HepG2 (cell line): ENCODE data around the gene MYO7B. TPM values are rescaled to one million over a fixed set of nuclear protein-coding genes. Genes with fewer than 3 reads are reported as not detected.

ENCODE experiments used
- CCDC6 ChIP-seq: sonication (generic); formaldehyde crosslinking; IDR thresholded peaks from 2 replicates; pipeline ENCODE4 v1.8.1; 2022; ENCODE audit warnings: mild to moderate bottlenecking, missing genetic modification reagents, moderate library complexity
- FOXK2 ChIP-seq: fragments of 450-650 bp; IDR thresholded peaks from 2 replicates; pipeline ENCODE4 v1.6.1; 2016
- GABPB1 ChIP-seq: IDR thresholded peaks from 2 replicates; pipeline ENCODE4 v1.6.1; 2016; ENCODE audit warnings: mild to moderate bottlenecking, missing genetic modification reagents, moderate library complexity, missing compliant biosample characterization
- MTF2 ChIP-seq: sonication (generic); formaldehyde crosslinking; IDR thresholded peaks from 2 replicates; pipeline ENCODE4 v1.5.0; 2020; ENCODE audit warnings: missing genetic modification reagents, borderline replicate concordance
- POLR2G ChIP-seq: fragments of 200-400 bp; formaldehyde crosslinking; IDR thresholded peaks from 2 replicates; pipeline ENCODE4 v1.6.1; 2018; ENCODE audit warnings: mild to moderate bottlenecking, low read depth, low read length, moderate library complexity
- SETDB1 ChIP-seq: sonication (generic); formaldehyde crosslinking; IDR thresholded peaks from 2 replicates; pipeline ENCODE4 v1.5.1; 2020; ENCODE audit warnings: missing genetic modification reagents, mild to moderate bottlenecking, borderline replicate concordance
- SOX6 ChIP-seq, 2 experiments: fragments of 450-650 bp in 1 of 2; sonication (generic) in 1 of 2; formaldehyde crosslinking in 1 of 2; IDR thresholded peaks; 2 replicates each; pipeline versions ENCODE4 v1.4.0 to v1.6.1; 2017 to 2020; ENCODE audit warnings: antibody characterized with exemption in 1 of 2, mild to moderate bottlenecking in 1 of 2, missing genetic modification reagents in 1 of 2
- SRF ChIP-seq: IDR thresholded peaks from 2 replicates; pipeline ENCODE4 v1.6.1; 2011; ENCODE audit warnings: mild to moderate bottlenecking, low read depth, low read length, moderate library complexity
- YEATS4 ChIP-seq: sonication (generic); formaldehyde crosslinking; IDR thresholded peaks from 2 replicates; pipeline ENCODE4 v1.4.0; 2020; ENCODE audit warnings: missing genetic modification reagents, borderline replicate concordance
- ZNF331 ChIP-seq: sonication (generic); formaldehyde crosslinking; IDR thresholded peaks from 2 replicates; pipeline ENCODE4 v1.4.0; 2020; ENCODE audit warnings: missing genetic modification reagents
- ZNF343 ChIP-seq: sonication (generic); formaldehyde crosslinking; IDR thresholded peaks from 2 replicates; pipeline ENCODE4 v1.4.0; 2020; ENCODE audit warnings: mild to moderate bottlenecking, missing genetic modification reagents
- ZNF543 ChIP-seq: sonication (generic); formaldehyde crosslinking; IDR thresholded peaks from 2 replicates; pipeline ENCODE4 v1.4.0; 2020; ENCODE audit warnings: mild to moderate bottlenecking, missing genetic modification reagents
- ZNF614 ChIP-seq: IDR thresholded peaks from 2 replicates; pipeline ENCODE4 v1.6.1; 2018; ENCODE audit warnings: missing biosample characterization, missing genetic modification reagents, inconsistent platforms, borderline replicate concordance
- polyA plus RNA-seq, 8 experiments: library from polyadenylated mRNA; depleted of rRNA in 3 of 8; stranded (reverse) in 7 of 8; unstranded in 1 of 8; fragments of >200 nt; fragmentation: Illumina TruSeq in 4 of 8; extraction: Trizol in 4 of 8; gene quantifications; 2 replicates each; pipeline versions ENCODE4 v1.2.1 to v1.2.3, GENCODE V29; 2011 to 2016; ENCODE audit warnings: low read depth in 4 of 8, missing spikeins in 1 of 8, mixed read lengths in 1 of 8; ENCODE audit not compliant: insufficient read depth in 1 of 8
- total RNA-seq, 5 experiments: library from RNA; depleted of rRNA; stranded (reverse); fragments of >200 nt; fragmentation: Illumina TruSeq; extraction: Trizol; gene quantifications; 2 replicates each; pipeline ENCODE4 v1.2.3, GENCODE V29; 2016; ENCODE audit warnings: low read depth in 1 of 5
- TF ChIP-seq, protein P1 (sequence below), 2 experiments: fragments of 450-650 bp in 1 of 2; sonication (generic) in 1 of 2; formaldehyde crosslinking in 1 of 2; IDR thresholded peaks; 2 replicates each; pipeline versions ENCODE4 v1.6.1 to v1.8.0; 2016 to 2022; ENCODE audit warnings: antibody characterized with exemption in 1 of 2, mild to moderate bottlenecking in 1 of 2, missing genetic modification reagents in 1 of 2
- TF ChIP-seq, protein P2 (sequence below): sonication (generic); formaldehyde crosslinking; IDR thresholded peaks from 2 replicates; pipeline ENCODE4 v1.4.0; 2020; ENCODE audit warnings: missing genetic modification reagents
- TF ChIP-seq, protein P3 (sequence below): IDR thresholded peaks from 2 replicates; pipeline ENCODE4 v1.4.0; 2020; ENCODE audit warnings: mild to moderate bottlenecking, missing genetic modification reagents

MYO7B gene
- total and polyA plus RNA-seq, 2 of the 13 experiments (the other 11 are each of a cell fraction or from before 2014, with no cell fraction given) = not detected

DNA sequence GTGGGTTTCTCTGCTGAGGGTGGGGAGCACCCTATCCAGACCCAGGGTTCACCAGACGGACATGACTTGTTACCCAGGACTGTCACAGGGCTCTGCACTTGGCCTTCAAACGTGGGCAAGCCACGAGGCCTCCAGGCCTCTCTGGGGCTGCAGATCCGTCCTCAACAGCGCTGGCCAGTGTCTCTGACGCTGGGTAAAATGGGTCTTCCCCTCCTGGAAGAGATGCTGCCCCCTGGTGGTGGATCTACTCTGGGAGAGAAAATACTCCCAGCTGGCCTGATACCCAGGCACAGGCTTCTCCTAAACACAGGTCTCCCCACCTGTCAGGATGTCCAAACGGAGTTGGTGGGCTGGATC lies 114.2 kb downstream of the MYO7B start (continued):
- TF ChIP-seq, protein P1, sequence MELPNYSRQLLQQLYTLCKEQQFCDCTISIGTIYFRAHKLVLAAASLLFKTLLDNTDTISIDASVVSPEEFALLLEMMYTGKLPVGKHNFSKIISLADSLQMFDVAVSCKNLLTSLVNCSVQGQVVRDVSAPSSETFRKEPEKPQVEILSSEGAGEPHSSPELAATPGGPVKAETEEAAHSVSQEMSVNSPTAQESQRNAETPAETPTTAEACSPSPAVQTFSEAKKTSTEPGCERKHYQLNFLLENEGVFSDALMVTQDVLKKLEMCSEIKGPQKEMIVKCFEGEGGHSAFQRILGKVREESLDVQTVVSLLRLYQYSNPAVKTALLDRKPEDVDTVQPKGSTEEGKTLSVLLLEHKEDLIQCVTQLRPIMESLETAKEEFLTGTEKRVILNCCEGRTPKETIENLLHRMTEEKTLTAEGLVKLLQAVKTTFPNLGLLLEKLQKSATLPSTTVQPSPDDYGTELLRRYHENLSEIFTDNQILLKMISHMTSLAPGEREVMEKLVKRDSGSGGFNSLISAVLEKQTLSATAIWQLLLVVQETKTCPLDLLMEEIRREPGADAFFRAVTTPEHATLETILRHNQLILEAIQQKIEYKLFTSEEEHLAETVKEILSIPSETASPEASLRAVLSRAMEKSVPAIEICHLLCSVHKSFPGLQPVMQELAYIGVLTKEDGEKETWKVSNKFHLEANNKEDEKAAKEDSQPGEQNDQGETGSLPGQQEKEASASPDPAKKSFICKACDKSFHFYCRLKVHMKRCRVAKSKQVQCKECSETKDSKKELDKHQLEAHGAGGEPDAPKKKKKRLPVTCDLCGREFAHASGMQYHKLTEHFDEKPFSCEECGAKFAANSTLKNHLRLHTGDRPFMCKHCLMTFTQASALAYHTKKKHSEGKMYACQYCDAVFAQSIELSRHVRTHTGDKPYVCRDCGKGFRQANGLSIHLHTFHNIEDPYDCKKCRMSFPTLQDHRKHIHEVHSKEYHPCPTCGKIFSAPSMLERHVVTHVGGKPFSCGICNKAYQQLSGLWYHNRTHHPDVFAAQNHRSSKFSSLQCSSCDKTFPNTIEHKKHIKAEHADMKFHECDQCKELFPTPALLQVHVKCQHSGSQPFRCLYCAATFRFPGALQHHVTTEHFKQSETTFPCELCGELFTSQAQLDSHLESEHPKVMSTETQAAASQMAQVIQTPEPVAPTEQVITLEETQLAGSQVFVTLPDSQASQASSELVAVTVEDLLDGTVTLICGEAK (IDR thresholded peaks at IDR 0.05) = no peak
- TF ChIP-seq, protein P1 (CRISPR knock-in tag; IDR thresholded peaks at IDR 0.05) = no peak
- TF ChIP-seq SOX6 (IDR thresholded peaks at IDR 0.05) (no peak), SOX6 (CRISPR knock-in tag; IDR thresholded peaks at IDR 0.05) (0 out of 2 replicates have a peak, but pooled peaks have one; percentile 8), FOXK2 (no peak), ZNF614 (0 out of 2 replicates have a peak, but pooled peaks have one; percentile 25), SETDB1 (0 out of 2 replicates have a peak, but pooled peaks have one; percentile 38), ZNF331 (CRISPR knock-in tag) (peak; percentile 65), SRF (no peak), POLR2G (no peak), ZNF343 (CRISPR knock-in tag) (0 out of 2 replicates have a peak, but pooled peaks have one; percentile 68), CCDC6 (peak; percentile 43; the same call in 1 of the 2 replicates), GABPB1 (CRISPR knock-in tag) (peak; percentile 38), ZNF543 (0 out of 2 replicates have a peak, but pooled peaks have one; percentile 72), YEATS4 (CRISPR knock-in tag) (no peak), MTF2 (CRISPR knock-in tag) (peak; percentile 14; the same call in 1 of the 2 replicates)
- TF ChIP-seq, protein P2, sequence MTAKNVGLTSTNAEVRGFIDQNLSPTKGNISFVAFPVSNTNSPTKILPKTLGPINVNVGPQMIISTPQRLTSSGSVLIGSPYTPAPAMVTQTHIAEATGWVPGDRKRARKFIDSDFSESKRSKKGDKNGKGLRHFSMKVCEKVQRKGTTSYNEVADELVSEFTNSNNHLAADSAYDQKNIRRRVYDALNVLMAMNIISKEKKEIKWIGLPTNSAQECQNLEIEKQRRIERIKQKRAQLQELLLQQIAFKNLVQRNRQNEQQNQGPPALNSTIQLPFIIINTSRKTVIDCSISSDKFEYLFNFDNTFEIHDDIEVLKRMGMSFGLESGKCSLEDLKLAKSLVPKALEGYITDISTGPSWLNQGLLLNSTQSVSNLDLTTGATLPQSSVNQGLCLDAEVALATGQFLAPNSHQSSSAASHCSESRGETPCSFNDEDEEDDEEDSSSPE = peak; percentile 30; the same call in 1 of the 2 replicates
- TF ChIP-seq, protein P3, sequence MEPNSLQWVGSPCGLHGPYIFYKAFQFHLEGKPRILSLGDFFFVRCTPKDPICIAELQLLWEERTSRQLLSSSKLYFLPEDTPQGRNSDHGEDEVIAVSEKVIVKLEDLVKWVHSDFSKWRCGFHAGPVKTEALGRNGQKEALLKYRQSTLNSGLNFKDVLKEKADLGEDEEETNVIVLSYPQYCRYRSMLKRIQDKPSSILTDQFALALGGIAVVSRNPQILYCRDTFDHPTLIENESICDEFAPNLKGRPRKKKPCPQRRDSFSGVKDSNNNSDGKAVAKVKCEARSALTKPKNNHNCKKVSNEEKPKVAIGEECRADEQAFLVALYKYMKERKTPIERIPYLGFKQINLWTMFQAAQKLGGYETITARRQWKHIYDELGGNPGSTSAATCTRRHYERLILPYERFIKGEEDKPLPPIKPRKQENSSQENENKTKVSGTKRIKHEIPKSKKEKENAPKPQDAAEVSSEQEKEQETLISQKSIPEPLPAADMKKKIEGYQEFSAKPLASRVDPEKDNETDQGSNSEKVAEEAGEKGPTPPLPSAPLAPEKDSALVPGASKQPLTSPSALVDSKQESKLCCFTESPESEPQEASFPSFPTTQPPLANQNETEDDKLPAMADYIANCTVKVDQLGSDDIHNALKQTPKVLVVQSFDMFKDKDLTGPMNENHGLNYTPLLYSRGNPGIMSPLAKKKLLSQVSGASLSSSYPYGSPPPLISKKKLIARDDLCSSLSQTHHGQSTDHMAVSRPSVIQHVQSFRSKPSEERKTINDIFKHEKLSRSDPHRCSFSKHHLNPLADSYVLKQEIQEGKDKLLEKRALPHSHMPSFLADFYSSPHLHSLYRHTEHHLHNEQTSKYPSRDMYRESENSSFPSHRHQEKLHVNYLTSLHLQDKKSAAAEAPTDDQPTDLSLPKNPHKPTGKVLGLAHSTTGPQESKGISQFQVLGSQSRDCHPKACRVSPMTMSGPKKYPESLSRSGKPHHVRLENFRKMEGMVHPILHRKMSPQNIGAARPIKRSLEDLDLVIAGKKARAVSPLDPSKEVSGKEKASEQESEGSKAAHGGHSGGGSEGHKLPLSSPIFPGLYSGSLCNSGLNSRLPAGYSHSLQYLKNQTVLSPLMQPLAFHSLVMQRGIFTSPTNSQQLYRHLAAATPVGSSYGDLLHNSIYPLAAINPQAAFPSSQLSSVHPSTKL (CRISPR knock-in tag) = no peak
